Measurements from ENCODE around the gene SS18L1. TPM values are rescaled to one million over a fixed set of nuclear protein-coding genes. Genes with fewer than 3 reads are reported as not detected.

Gene SS18L1
- total and polyA plus RNA-seq, 2 experiments from 2014 or later, result 6.5 to 32.6 TPM

- TF ChIP-seq POLR2AphosphoS5 (IDR thresholded peaks at IDR 0.05; ENCODE audit: low read depth), result peak; percentile 74
- TF ChIP-seq ZNF331 (CRISPR knock-in tag; IDR thresholded peaks at IDR 0.05; ENCODE audit: low read depth), result no peak
Observed at GRCh38 chr20:62143081-62143956, at the start of gene SS18L1, which contains the start of gene PSMA7 (continued).

GRCh38 chr20:62096421-62097380, 46.9 kb upstream of the SS18L1 start:
- no peak overlapping the region for H3K27ac ChIP-seq (ENCODE audit: low read depth)
- H3K79me2 ChIP-seq (replicated peaks; ENCODE audit: insufficient read depth), result no peaks in the 10 kb centered on the region
- DNase-seq (ENCODE audit: low spot score), result no peak
- no peaks in the 10 kb centered on the region; the same call in 2 of the 3 replicates for H3K36me3 Mint-ChIP-seq (ENCODE audit: low read depth)
- H3K27ac Mint-ChIP-seq, result no peak overlapping the region
- H3K4me3 Mint-ChIP-seq, result no peak overlapping the region
- H3K4me2 ChIP-seq, result no peak overlapping the region
- peaks cover 10% of the 10 kb centered on the region for H3K27me3 Mint-ChIP-seq (ENCODE audit: insufficient read depth, low read depth, poor library complexity)
- no peaks in the 10 kb centered on the region for H3K9me2 ChIP-seq (ENCODE audit: insufficient read depth)
- H2AFZ ChIP-seq, result no peak overlapping the region
- no peaks in the 10 kb centered on the region for H4K20me1 ChIP-seq (replicated peaks; ENCODE audit: insufficient read depth)
- H3K4me3 ChIP-seq, result no peak overlapping the region
- no peaks in the 10 kb centered on the region for H3F3A ChIP-seq (replicated peaks; ENCODE audit: low read depth)
- H3K36me3 ChIP-seq (ENCODE audit: insufficient read depth), result no peaks in the 10 kb centered on the region
- no peak for ATAC-seq
- H3K4me1 Mint-ChIP-seq, result no peaks in the 10 kb centered on the region; the same call in 2 of the 3 replicates
- H3K4me1 ChIP-seq (ENCODE audit: insufficient read depth), result no peaks in the 10 kb centered on the region
- H3K27me3 ChIP-seq (ENCODE audit: insufficient read depth), result no peaks in the 10 kb centered on the region
- H3K9me3 Mint-ChIP-seq, result no peaks in the 10 kb centered on the region; the same call in 2 of the 3 replicates
- no peak for TF ChIP-seq NANOG (IDR thresholded peaks at IDR 0.05; ENCODE audit: borderline replicate concordance)
- no peak for TF ChIP-seq EZH2 (IDR thresholded peaks at IDR 0.05; ENCODE audit: low read depth, unreplicated experiment)
- no peak for TF ChIP-seq EZH2phosphoT487 (IDR thresholded peaks at IDR 0.05; ENCODE audit: unreplicated experiment)
- TF ChIP-seq ETS1 (IDR thresholded peaks at IDR 0.05), result no peak
- no peak for TF ChIP-seq JUNB (IDR thresholded peaks at IDR 0.05; ENCODE audit: unreplicated experiment)
- TF ChIP-seq STAT1 (IDR thresholded peaks at IDR 0.05; ENCODE audit: unreplicated experiment), result no peak
- no peak for TF ChIP-seq POLR2AphosphoS5 (IDR thresholded peaks at IDR 0.05; ENCODE audit: low read depth)
- TF ChIP-seq, protein P1, sequence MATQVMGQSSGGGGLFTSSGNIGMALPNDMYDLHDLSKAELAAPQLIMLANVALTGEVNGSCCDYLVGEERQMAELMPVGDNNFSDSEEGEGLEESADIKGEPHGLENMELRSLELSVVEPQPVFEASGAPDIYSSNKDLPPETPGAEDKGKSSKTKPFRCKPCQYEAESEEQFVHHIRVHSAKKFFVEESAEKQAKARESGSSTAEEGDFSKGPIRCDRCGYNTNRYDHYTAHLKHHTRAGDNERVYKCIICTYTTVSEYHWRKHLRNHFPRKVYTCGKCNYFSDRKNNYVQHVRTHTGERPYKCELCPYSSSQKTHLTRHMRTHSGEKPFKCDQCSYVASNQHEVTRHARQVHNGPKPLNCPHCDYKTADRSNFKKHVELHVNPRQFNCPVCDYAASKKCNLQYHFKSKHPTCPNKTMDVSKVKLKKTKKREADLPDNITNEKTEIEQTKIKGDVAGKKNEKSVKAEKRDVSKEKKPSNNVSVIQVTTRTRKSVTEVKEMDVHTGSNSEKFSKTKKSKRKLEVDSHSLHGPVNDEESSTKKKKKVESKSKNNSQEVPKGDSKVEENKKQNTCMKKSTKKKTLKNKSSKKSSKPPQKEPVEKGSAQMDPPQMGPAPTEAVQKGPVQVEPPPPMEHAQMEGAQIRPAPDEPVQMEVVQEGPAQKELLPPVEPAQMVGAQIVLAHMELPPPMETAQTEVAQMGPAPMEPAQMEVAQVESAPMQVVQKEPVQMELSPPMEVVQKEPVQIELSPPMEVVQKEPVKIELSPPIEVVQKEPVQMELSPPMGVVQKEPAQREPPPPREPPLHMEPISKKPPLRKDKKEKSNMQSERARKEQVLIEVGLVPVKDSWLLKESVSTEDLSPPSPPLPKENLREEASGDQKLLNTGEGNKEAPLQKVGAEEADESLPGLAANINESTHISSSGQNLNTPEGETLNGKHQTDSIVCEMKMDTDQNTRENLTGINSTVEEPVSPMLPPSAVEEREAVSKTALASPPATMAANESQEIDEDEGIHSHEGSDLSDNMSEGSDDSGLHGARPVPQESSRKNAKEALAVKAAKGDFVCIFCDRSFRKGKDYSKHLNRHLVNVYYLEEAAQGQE (IDR thresholded peaks at IDR 0.05; ENCODE audit: unreplicated experiment), result no peak
- no peak for TF ChIP-seq ZNF331 (CRISPR knock-in tag; IDR thresholded peaks at IDR 0.05; ENCODE audit: low read depth)
- TF ChIP-seq ZNF114 (CRISPR knock-in tag; IDR thresholded peaks at IDR 0.05), result no peak
- no peak for TF ChIP-seq CTCF (conservative IDR thresholded peaks at IDR 0.05; ENCODE audit: low read depth in 2 of 2)
- no peak for TF ChIP-seq CREB1 (CRISPR knock-in tag; IDR thresholded peaks at IDR 0.05; ENCODE audit: low read depth)
